Fibroblast of mammary gland (primary cell): ENCODE data around the gene CREB3L1.
A peak's percentile ranks its signal among the peaks of the same experiment; 100 is the strongest.

Experiments
- DNase-seq: peaks from one replicate; pipeline ENCODE4 v3.0.0-alpha.2; 2010; ENCODE audit warnings: low read depth
- H3K4me3 ChIP-seq: 2 replicates; pipeline ENCODE4 v1.5.1; 2011; ENCODE audit warnings: low read depth, mild to moderate bottlenecking, low read length, moderate library complexity; ENCODE audit not compliant: control insufficient read depth
- TF ChIP-seq, protein P1 (sequence below): conservative IDR thresholded peaks from 2 replicates; pipeline ENCODE4 v1.5.1; 2011; ENCODE audit warnings: low read depth, low read length, inconsistent platforms; ENCODE audit not compliant: control insufficient read depth, insufficient read depth

The CREB3L1 gene

DNA sequence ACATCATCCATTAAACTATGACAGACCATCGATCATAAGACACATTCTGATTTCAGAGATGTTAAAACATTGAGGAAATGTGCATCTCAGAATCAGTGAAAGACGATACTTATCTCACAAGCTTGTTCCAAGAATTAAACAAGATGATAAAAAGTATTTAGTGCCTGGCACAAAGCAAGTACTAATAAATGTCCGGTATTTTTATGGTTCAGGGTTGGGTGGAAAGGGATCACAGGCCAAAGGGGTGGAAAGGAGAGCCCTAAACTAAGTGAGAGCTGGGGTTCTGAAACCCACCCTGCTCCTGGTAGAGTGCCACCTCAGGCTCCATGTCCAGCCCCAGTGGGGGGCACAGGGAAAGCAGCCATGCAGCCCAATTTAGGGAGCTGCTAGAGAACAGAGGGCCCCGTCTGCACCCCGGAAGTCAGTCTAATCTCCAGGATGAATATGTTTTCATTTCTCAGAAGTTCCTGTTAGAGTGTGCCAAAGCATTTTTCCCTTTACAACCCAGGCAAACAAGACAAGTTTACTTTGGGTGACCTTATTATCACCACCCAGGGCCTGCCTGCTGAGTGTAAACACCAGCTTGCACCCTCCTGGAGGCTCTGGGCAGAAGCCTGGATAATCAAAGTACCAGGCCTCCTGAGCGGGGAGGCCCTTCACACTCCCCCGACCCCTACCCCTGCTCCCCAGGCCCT lies 3.8 kb upstream of the CREB3L1 start:
- no peak for DNase-seq
- TF ChIP-seq, protein P1, sequence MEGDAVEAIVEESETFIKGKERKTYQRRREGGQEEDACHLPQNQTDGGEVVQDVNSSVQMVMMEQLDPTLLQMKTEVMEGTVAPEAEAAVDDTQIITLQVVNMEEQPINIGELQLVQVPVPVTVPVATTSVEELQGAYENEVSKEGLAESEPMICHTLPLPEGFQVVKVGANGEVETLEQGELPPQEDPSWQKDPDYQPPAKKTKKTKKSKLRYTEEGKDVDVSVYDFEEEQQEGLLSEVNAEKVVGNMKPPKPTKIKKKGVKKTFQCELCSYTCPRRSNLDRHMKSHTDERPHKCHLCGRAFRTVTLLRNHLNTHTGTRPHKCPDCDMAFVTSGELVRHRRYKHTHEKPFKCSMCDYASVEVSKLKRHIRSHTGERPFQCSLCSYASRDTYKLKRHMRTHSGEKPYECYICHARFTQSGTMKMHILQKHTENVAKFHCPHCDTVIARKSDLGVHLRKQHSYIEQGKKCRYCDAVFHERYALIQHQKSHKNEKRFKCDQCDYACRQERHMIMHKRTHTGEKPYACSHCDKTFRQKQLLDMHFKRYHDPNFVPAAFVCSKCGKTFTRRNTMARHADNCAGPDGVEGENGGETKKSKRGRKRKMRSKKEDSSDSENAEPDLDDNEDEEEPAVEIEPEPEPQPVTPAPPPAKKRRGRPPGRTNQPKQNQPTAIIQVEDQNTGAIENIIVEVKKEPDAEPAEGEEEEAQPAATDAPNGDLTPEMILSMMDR = no peak

DNA sequence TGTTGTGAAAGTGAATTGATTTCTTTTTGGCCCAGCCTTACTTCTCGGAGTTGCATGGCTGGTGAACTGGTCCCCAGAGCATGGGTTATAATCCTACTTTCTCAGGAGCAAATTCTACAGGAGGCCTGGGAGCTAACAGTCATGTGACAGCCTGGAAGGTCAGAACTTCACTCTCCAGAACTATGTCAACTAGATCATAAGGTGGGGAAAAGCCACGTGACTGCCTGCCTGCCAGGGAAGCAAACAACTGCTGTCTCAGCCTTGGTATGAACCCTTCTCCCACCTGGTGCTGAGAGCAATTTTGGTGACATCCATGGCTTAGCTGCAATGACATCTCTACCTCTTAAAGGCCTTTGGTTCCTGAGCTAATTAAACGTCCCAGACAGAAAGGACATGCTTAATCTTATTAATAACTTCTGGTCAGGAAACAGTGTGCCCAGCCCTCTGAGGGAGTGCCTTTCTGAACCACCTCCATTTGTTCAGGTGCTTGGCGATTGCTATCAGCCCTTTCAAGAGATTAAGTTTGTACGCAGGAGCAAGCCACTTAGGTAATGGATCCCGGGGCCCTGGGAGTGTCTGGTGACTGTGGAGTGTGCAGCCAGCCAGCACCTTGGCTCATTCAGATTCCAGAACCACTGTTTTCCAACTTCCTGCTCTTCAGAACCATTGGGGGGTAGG lies 1.4 kb upstream of the CREB3L1 start:
- DNase-seq = no peak
- no peak overlapping the region for H3K4me3 ChIP-seq
- TF ChIP-seq, protein P1 = no peak

More for the DNA sequence above, 3.8 kb upstream of the CREB3L1 start:
- H3K4me3 ChIP-seq = no peak overlapping the region

DNA sequence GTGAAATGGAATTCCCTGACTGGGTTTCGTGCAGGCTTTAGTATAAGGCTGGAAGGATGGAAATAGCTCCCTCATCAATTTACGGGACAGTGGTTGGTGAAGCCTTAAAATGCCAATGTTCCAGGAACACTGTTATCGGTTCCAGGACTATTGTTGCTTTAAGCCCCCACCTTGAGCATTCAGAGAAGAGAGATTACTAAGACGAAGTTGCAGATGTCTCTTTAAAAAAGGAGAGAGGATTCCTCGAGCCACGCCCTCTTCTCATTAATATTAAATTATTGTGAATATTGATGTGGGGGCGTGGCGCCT lies 195 bp upstream of the CREB3L1 start:
- TF ChIP-seq, protein P1 = no peak
- H3K4me3 ChIP-seq = peak overlapping the region; percentile 97
- peak; percentile 64 for DNase-seq

DNA sequence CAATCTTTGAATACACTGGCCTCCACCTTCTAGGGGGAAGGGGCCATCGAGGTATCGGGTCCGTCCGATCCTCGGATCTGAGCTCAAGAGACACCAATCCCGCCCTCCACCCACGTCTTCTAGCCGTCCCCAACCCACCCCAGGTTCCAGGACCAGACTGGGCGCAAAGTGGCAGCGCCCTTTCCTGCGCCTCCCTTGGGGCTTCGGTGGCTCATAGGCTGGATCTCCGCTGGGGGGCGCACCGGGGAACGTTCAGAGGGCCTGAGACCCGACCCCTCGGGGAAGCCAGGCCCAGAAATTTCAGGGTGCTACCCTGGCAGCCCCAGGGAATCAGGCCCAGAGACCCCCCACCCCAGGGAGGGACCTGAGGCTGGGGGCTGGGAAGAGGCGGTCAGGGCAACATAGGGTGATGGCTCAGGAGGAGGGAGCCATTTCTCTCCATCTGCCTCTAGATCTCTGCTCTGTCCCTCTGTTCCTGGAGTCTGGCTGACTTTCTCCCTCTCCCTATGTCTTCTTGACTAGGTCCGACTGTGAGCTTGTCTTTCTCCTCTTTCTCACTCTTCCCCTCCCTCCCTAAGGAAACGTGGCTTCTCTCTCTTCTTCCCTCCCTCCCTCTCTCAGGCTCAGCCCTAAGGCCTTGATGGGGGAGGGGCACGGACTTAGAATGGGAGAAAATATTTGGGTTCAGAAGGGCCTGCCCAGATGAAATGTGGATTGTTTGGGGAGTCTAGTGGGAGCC lies 1.1 kb downstream of the CREB3L1 start:
- TF ChIP-seq, protein P1 = peak; percentile 65
- DNase-seq = peak; percentile 57
- H3K4me3 ChIP-seq = peak overlapping the region; percentile 97

DNA sequence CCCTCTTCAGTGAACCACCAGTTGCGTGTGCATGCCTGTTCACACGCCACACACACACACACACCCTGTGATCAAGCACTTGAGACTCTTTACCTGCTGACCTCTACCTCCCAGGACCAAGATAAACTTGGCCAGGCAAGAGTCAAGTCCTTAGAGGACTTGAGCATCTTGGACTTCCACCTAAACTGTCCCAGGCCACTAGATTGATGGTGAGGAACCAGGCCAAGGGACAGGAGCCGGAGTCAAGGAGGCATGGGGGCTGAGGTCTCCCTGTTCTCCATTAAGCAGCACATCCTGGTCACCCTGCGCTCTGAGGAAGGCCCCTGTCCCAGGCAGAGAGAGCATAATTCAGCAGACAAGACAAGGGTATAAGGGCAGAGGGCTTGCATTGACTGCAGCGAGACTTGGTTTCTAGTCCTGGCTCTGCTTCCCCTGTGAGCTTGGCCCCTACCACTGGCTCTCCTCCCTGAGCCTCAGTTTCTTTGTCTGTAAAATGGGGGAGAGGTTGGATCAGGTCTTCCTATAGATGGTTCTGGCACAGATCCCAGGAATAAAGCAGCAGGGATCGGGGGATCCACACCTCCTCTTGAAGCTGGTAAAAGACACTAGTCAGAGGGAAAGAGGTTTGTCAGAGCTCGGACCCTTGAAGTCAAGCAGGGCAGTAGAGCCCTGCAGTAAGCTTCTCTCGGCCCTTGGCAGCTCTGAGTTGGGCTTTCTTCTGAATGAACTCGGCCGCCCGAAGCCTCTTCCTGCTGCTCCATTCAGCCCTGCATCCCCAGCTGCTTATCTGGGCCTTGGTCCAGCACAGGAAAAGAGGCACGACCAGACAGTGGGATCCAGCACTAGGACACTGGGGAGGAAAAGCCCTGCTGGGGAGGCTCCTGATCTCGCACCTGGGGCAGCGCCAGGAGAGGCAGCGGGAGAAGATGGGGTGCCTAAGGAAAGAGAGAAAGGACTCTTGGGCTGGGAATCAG lies 2.0 kb downstream of the CREB3L1 start:
- peak overlapping the region; percentile 97 for H3K4me3 ChIP-seq
- peak; percentile 79 for DNase-seq

More for the DNA sequence above, 2.0 kb downstream of the CREB3L1 start:
- TF ChIP-seq, protein P1 = no peak
